HL-60/S4 treated with phorbol 12-myristate 13-acetate at 8.2 ng/mL for 4 days and 3 days (cell line): ENCODE results near the gene LARGE1.
"Not testable (repeated sequence)": the region's sequence is repeated elsewhere in the genome, so short reads cannot be mapped to it uniquely, and the experiment has no call there.

Experiments used
- in situ Hi-C: fragments of 300-500 bp; cut with MboI; formaldehyde crosslinking; loops from 2 replicates; pipeline ENCODE4 v1.15.0; 2022; ENCODE audit warnings: low sequenced_read_pairs

LARGE1 gene

GRCh38 chr22:33858653-33859052, 61.6 kb downstream of the LARGE1 start:
- in situ Hi-C loops, result not testable (repeated sequence)

- in situ Hi-C loops, result not testable (repeated sequence)
Observed at GRCh38 chr22:33857767-33858166, 62.5 kb downstream of the LARGE1 start.

GRCh38 chr22:33854724-33855123, 65.6 kb downstream of the LARGE1 start:
- in situ Hi-C loops, result no loop called here

- in situ Hi-C loops, result no loop called here
Observed at GRCh38 chr22:33853200-33854097, 66.8 kb downstream of the LARGE1 start.

- in situ Hi-C loops, result no loop called here
Observed at GRCh38 chr22:33851821-33852384, 68.4 kb downstream of the LARGE1 start.

- in situ Hi-C loops, result no loop called here
Observed at GRCh38 chr22:33851240-33851639, 69.0 kb downstream of the LARGE1 start.

GRCh38 chr22:33850724-33851123, 69.6 kb downstream of the LARGE1 start:
- in situ Hi-C loops, result no loop called here

- in situ Hi-C loops, result no loop called here
Observed at GRCh38 chr22:33850193-33850592, 70.1 kb downstream of the LARGE1 start.

GRCh38 chr22:33848251-33848650, 72.0 kb downstream of the LARGE1 start:
- in situ Hi-C loops, result no loop called here

- in situ Hi-C loops, result no loop called here
Observed at GRCh38 chr22:33844273-33844672, 76.0 kb downstream of the LARGE1 start.

GRCh38 chr22:33842421-33843094, 77.7 kb downstream of the LARGE1 start:
- in situ Hi-C loops, result no loop called here

GRCh38 chr22:33842006-33842354, 78.3 kb downstream of the LARGE1 start:
- in situ Hi-C loops, result no loop called here

GRCh38 chr22:33841281-33842005, 78.8 kb downstream of the LARGE1 start:
- in situ Hi-C loops, result no loop called here

- in situ Hi-C loops, result no loop called here
Observed at GRCh38 chr22:33838644-33839043, 81.6 kb downstream of the LARGE1 start.

- in situ Hi-C loops, result no loop called here
Observed at GRCh38 chr22:33837826-33838225, 82.5 kb downstream of the LARGE1 start.

- in situ Hi-C loops, result no loop called here
Observed at GRCh38 chr22:33835265-33835664, 85.0 kb downstream of the LARGE1 start.

GRCh38 chr22:33832558-33833151, 87.6 kb downstream of the LARGE1 start:
- in situ Hi-C loops, result no loop called here

- in situ Hi-C loops, result no loop called here
Observed at GRCh38 chr22:33831651-33832050, 88.6 kb downstream of the LARGE1 start.

- in situ Hi-C loops, result no loop called here
Observed at GRCh38 chr22:33831207-33831606, 89.1 kb downstream of the LARGE1 start.

- in situ Hi-C loops, result no loop called here
Observed at GRCh38 chr22:33829546-33830280, 90.6 kb downstream of the LARGE1 start.
